GM12878 (cell line): Measurements from ENCODE around the gene CHN1.

ENCODE experiments used
- SIN3A ChIP-seq: IDR thresholded peaks from 2 replicates; pipeline ENCODE4 v1.6.1; 2012; ENCODE audit warnings: low read depth, low read length, improper control_type of control experiment
- TF ChIP-seq, protein P1 (sequence below), 3 experiments: IDR thresholded peaks in 2 of 3; conservative IDR thresholded peaks in 1 of 3; 2 replicates each; pipeline ENCODE4 v1.5.1; 2011; ENCODE audit warnings: low read depth in 3 of 3, low read length in 3 of 3, mild to moderate bottlenecking in 3 of 3, control low read depth in 2 of 3, moderate library complexity in 2 of 3, inconsistent platforms in 1 of 3, mixed read lengths in 1 of 3; ENCODE audit not compliant: control insufficient read depth in 2 of 3, insufficient read depth in 1 of 3; ENCODE audit errors: extremely low read depth in 1 of 3

GRCh38 chr2:175022923-175023322 lies 17.7 kb upstream of the CHN1 start:
- TF ChIP-seq, protein P1, sequence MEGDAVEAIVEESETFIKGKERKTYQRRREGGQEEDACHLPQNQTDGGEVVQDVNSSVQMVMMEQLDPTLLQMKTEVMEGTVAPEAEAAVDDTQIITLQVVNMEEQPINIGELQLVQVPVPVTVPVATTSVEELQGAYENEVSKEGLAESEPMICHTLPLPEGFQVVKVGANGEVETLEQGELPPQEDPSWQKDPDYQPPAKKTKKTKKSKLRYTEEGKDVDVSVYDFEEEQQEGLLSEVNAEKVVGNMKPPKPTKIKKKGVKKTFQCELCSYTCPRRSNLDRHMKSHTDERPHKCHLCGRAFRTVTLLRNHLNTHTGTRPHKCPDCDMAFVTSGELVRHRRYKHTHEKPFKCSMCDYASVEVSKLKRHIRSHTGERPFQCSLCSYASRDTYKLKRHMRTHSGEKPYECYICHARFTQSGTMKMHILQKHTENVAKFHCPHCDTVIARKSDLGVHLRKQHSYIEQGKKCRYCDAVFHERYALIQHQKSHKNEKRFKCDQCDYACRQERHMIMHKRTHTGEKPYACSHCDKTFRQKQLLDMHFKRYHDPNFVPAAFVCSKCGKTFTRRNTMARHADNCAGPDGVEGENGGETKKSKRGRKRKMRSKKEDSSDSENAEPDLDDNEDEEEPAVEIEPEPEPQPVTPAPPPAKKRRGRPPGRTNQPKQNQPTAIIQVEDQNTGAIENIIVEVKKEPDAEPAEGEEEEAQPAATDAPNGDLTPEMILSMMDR (IDR thresholded peaks at IDR 0.05 in 2 of 3, conservative IDR thresholded peaks at IDR 0.05 in 1 of 3; ENCODE audit: control insufficient read depth in 2 of 3, extremely low read depth in 1 of 3, insufficient read depth in 1 of 3, low read depth in 3 of 3, low read length in 3 of 3): no peak
- TF ChIP-seq SIN3A: no peak
